Measurements from ENCODE around the gene SOX5.
"Not testable (repeated sequence)": the region's sequence is repeated elsewhere in the genome, so short reads cannot be mapped to it uniquely, and the experiment has no call there.

Gene SOX5

DNA sequence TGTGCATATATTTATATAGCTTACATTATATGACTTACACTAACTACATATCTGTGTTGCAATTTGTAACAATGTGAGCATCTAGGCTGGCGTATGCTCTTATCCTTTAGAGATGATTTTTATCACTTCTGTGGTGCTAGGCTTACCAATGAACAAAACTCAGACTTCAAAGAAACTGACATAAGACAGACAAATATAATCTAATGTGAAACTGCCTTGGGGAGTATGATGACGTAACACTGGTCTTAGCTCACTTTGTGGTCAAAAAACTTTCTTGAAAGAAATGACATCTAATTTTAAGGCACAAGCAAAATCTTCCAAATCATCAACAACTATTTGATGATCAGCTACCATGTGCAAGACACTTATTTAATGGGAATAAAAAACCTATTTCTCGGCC is 50.0 kb downstream of the SOX5 start:
- no peak for DNase-seq

DNA sequence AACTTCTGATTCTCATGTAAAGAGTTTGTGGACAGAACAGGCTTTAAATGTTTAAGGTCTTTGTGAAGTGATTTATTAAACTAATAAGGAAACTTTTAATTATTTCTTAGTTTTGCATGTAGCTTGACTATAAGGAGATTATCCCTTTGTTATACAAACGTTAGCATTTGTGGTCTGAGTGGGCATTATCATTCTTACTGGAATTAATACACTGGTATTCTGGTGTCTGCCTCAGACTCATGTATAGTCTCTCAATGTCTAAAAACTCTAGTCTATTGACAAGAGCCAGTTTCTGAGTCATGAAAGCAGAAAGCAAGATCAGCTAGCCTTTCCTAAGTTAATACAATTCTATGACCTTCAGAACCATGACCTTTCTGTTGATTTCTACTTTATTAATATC is 51.3 kb downstream of the SOX5 start:
- DNase-seq, result no peak

DNA sequence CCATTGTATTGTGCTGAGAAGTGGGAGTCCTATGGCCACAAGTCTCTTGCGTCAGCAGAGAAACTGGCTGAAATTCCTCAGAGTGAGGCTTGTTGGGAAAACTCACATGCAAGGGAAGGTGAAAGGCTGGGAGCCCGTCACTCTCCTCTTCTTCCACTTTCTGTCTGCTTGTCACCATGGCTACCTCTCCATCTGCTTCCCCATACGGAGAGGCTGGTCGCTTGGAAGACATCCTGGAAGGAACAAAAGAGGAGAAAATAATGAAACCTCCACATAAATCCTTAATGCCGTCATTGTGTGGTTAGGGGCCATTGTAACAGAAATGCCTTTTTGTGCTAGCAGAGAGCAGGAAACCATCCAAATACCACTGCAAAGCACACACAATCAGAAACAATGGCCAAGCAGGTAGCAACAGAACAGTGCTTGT is 53.7 kb downstream of the SOX5 start:
- DNase-seq, result peak; percentile 35

GRCh38 chr12:23893611-23894010 is 55.9 kb downstream of the SOX5 start:
- no peak for DNase-seq

GRCh38 chr12:23891115-23891514 is 58.4 kb downstream of the SOX5 start:
- DNase-seq, result no peak

DNA sequence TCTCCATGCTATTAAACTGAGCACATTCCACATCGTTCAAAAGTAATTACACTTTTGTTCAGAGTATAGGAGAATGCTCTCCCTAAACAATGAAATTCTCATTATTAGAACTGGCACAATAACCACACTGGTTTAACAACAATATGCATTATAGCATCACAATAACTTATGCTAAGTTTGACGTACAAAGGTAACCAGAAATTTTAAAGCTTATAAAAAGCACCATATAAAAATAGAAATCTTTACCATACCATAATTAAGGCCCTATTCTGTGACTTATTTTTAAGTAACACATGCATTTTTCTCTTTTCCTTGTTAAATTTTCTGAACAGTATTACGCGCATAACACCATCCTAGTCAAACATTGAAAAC is 60.4 kb downstream of the SOX5 start:
- no peak for DNase-seq

- DNase-seq, result no peak
Observed at GRCh38 chr12:23888396-23889068, 60.9 kb downstream of the SOX5 start.

DNA sequence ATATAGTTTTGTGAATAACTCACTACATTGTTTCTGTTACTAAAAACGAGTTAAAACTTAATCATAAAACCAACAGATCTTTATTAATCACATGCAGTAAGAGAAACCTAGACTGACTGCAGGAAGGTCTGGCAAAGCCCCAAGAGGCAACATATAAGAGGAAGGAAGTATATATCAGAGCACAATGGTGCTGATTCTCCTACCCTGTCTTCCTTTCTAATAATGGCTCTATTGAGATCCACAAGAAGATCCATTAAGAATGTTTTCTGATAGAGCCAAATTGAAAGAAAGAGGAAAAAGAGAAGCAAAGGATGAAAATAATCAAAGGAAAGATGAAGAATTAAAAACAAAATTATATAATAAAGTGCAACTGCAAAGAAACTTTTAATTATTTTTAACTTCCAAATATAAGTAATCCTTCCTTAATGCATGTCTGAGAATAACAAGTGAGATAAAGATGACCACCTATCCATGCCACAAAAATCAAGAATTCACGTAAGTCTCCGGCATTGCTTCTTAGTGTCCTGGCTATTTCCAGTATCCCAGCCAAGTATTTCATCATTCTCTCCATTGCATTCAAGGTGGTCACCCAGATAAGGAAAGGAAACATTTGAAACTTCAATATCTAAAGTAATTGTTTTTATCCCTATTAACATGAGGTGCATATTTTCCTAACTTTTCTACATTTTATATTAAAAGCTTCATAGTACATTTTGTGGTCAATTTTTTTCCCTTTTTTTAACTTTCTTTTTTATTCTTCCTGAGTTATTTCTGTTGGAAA is 62.2 kb downstream of the SOX5 start:
- no peak for DNase-seq

DNA sequence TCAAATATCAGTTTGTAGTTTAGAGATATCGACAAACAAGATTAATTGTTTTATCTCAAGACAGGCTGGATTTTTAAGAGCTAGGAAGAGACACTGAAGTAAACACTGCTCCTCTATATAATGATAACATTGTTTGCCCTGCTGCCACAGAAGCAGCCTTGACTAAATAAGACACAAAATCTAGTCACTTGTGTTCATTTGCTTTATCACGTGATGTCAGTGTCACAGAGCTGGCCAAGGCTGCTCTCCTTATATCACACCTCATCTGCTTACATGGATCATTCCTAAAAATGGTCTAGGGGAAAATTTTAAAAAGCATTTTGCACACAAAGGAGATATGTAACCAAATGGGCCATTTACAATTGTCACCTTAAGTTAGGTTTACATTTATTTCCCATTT is 64.1 kb downstream of the SOX5 start:
- DNase-seq, result no peak

- no peak for DNase-seq
Observed at GRCh38 chr12:23884909-23885308, 64.6 kb downstream of the SOX5 start.

DNA sequence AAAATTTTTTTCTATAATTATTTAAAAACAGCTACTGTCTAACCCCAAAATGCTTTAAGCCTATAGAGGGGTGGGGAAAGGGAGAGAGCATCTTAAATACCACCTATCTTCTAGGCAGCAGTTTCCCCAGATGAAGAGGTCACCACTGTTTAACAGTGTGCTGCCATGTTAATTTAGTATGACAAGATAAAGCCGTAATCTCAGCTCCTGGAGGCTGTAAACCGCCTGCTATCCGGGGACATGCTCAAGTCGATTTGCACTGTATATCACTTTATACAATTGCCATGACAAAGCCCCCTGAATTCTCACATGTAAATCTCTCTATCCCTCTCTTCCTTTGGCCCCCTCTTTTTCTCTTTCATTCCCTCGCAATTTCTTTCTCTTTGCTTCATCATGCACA is 68.5 kb downstream of the SOX5 start:
- DNase-seq, result no peak

DNA sequence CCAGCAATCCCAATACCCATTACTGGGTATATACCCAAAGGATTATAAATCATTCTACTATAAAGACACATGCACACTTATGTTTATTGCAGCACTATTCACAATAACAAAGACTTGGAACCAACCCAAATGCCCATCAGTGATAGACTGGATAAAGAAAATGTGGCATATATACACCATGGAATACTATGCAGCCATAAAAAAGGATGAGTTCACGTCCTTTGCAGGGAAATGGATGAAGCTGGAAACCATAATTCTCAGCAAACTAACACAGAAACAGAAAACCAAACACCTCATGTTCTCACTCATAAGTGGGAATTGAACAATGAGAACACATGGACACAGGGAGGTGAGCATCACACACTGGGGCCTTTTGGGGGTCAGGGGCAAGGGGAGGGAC is 72.9 kb downstream of the SOX5 start:
- DNase-seq, result not testable (repeated sequence)

GRCh38 chr12:23867794-23868193 is 81.7 kb downstream of the SOX5 start:
- no peak for DNase-seq

DNA sequence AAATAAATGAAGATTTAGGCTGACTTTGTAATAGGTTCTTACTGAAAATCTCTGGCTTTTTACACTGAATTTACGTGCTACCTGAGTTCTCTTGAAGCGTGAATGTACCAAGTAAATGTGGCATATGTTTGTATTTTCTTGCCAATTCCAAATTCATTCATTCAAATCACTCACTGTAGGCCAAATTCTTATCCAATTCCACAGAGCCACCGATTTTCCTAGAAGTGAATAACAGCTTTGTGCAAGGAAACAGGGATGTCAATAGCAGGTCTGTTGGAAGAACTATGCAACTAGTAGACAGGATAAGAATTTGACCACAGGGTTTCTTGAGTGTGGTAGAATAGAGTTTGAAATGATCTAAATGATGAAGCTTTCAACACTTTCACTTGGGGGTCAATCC is 86.8 kb downstream of the SOX5 start:
- DNase-seq, result no peak

DNA sequence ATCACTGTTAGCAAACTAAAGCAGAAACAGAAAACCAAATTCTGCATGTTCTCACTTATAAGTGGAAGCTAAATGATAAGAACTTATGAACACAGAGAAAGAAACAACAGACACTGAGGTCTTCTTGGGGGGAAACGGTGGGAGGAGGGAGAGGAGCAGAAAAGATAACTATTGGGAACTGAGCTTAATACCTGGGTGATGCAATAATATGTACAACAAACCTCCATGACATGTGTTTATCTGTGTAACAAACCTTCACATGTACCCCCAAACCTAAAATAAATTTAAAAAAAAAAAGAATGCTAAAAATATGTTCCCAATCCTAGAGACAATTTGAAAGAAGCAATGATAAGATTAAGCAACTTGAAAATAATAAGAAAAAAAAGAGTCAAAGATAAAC is 89.5 kb downstream of the SOX5 start:
- DNase-seq, result no peak

- DNase-seq, result no peak
Observed at GRCh38 chr12:23857178-23857577, 92.3 kb downstream of the SOX5 start.

DNA sequence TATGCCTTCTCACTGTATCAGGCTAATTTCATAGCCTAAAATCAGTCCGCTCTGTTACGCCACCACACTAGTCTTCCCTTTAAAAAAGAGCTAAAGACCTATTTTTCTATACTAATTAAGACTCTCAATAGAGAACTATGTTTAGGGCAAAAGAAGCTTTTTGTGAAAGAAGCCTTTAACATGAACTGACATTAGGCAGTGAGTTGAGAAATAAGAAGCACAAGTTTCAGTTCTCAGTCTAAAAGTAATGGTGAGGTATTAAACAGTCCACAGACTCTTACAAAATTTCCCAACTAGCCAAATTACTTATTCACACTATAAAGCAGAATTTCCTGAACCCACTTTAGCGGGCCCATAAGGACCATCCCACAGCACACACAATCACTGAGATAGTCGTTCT is 93.7 kb downstream of the SOX5 start:
- no peak for DNase-seq

- no peak for DNase-seq
Observed at GRCh38 chr12:23854598-23854997, 94.9 kb downstream of the SOX5 start.

DNA sequence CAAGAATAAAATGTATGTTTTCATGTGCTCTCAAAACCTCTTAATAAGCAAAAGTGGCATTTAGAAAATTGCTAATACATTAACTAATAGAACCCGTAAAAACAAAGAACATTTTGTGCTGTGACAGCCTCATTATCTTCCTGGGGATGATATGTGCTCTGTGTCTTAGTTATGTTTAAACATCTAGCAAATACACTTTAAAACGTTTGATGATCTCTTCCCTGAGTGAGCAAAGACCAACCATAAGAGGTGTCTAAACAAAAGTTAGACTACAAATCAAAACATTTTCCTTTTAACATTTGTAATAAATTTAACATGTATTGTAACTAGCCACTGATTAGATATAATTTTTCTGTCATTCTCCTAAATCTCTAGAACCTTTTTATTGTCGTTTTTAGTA is 95.8 kb downstream of the SOX5 start:
- DNase-seq, result no peak

- no peak for DNase-seq
Observed at GRCh38 chr12:23851602-23852001, 97.9 kb downstream of the SOX5 start.

DNA sequence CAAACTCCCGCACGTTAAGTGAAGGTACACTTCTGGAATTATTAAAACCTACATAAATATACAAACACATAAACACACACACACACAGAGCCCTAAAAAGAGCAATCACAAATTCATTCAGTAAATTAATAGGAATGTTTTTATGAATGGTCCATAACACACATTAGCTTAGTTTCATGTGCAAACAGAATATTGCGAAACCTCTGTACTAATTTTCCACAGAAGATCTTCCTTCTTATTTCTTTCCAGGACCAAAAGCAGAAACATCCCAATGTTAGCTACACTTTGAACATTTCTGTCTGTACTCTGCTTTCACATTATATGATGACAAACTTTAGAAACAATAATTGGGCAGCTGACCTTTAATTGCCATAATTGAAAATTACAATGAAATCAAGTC is 101.6 kb downstream of the SOX5 start:
- no peak for DNase-seq

GRCh38 chr12:23843958-23844357 is 105.5 kb downstream of the SOX5 start:
- DNase-seq, result no peak

DNA sequence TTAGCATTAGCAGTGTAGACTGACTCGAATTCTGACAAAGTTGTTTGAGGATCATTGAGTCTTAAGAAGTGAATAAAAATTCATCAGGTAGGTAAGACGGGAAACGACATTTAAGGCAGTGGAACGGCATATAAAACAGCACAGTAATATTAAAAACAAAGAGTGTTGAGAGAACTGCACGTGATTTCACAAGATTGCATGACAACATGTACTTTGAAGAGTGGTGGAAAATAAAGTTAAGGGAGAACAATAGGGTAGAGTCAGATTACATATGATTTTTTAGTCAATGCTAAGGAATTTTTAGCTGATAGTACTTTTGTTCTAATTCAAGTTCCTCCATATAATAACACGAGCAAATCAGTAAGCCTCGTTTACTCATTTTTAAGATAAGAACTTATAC is 115.4 kb downstream of the SOX5 start:
- no peak for DNase-seq

DNA sequence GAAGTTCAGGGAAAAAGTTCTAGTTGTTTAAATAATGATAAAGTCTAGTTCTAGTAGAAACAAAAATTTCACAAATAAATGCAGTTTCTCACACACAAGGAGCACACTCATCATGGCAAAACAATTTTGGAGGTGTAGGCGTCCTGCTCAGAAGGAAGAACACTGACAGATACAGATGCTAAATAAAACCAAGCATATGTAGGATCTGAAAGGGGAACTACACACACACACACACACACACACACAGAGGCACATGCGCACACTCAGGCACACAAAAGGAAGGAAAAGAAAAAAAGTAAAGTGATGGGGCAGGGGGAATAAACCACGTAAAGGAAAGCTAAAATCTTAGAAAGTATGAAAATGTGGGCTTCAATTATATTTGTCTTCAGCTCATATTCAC is 117.7 kb downstream of the SOX5 start:
- no peak for DNase-seq

- no peak for DNase-seq
Observed at GRCh38 chr12:23830210-23830609, 119.3 kb downstream of the SOX5 start.

Data from NCI-H2227 treated with DMSO at 0.1 percent for 48 hours (cell line).